ENCODE data around the gene PTPRB. TPM values are rescaled to one million over a fixed set of nuclear protein-coding genes. Genes with fewer than 3 reads are reported as not detected.

The PTPRB gene
- total RNA-seq, 1 donor from 2014 or later: 1.9 TPM

DNA sequence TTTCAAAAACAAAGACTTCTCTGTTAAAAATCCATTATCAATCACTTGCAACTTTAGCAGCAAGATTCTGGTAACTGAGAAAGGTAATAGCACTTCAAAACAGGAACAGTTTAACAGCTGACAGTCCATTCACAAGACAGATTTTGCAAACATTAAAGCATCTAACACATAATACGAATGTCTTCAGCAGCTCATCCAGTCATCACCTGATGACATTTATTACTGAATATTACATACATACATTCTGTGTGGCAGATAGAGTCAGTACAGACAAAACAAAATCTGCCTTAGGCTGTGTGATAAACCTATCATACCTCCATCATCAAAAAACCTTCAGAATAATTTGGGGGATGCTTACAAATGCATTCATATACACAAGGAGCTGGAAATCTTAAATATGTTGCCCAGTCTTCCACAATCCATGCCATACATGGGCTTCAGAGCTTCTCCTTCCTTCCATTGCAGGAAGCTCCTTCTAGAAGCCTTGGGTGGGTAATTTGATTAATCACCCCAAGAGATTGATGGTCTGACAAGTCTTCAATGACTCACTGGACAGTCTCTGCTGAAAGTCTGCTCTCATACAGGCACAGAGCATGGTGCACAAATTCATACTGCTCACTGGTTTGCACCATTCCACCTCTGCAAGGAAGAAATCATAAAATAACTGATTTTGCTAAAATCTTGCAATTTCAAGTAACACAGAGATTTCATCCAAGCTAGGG lies 1.6 kb upstream of the PTPRB start:
- no peak for DNase-seq (ENCODE audit: low spot score in 2 of 2, unreplicated experiment in 2 of 2)
- peaks cover 3% of the 10 kb centered on the region for H3K27me3 Mint-ChIP-seq (ENCODE audit: low read depth)
- H3K4me1 Mint-ChIP-seq: peaks cover 5% of the 10 kb centered on the region
- TF ChIP-seq, protein P1, sequence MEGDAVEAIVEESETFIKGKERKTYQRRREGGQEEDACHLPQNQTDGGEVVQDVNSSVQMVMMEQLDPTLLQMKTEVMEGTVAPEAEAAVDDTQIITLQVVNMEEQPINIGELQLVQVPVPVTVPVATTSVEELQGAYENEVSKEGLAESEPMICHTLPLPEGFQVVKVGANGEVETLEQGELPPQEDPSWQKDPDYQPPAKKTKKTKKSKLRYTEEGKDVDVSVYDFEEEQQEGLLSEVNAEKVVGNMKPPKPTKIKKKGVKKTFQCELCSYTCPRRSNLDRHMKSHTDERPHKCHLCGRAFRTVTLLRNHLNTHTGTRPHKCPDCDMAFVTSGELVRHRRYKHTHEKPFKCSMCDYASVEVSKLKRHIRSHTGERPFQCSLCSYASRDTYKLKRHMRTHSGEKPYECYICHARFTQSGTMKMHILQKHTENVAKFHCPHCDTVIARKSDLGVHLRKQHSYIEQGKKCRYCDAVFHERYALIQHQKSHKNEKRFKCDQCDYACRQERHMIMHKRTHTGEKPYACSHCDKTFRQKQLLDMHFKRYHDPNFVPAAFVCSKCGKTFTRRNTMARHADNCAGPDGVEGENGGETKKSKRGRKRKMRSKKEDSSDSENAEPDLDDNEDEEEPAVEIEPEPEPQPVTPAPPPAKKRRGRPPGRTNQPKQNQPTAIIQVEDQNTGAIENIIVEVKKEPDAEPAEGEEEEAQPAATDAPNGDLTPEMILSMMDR (IDR thresholded peaks at IDR 0.05; ENCODE audit: unreplicated experiment): no peak
- H3K36me3 Mint-ChIP-seq: no peaks in the 10 kb centered on the region
- H3K4me3 Mint-ChIP-seq: no peak overlapping the region
- no peaks in the 10 kb centered on the region for H3K9me3 Mint-ChIP-seq
- no peak overlapping the region for H3K27ac Mint-ChIP-seq

DNA sequence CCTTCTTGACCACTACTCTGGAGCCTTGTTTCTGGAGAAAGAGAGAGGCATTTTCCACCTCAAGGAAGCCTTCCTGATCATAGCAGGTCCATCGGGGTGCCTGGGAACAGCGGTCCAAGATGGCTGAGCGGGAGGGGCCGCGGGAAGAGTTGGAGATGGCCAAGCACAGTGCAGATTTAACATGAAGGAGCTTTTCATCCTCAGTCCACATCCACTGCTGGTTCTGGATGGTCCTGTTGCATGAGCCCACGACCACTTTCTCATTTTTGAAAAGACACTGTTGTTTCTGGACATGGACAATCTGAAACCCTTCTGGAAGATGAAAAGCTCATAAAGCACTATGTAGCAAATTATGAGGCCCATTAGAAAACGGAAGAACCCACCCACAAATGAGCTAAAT lies 1.5 kb downstream of the PTPRB start:
- DNase-seq (ENCODE audit: low spot score in 2 of 2, unreplicated experiment in 2 of 2): no peak
- H3K9me3 Mint-ChIP-seq: no peaks in the 10 kb centered on the region
- H3K36me3 Mint-ChIP-seq: no peaks in the 10 kb centered on the region
- H3K4me3 Mint-ChIP-seq: no peak overlapping the region
- peaks cover 5% of the 10 kb centered on the region for H3K4me1 Mint-ChIP-seq
- TF ChIP-seq, protein P1 (IDR thresholded peaks at IDR 0.05; ENCODE audit: unreplicated experiment): no peak
- H3K27me3 Mint-ChIP-seq (ENCODE audit: low read depth): peaks cover 3% of the 10 kb centered on the region
- no peak overlapping the region for H3K27ac Mint-ChIP-seq

DNA sequence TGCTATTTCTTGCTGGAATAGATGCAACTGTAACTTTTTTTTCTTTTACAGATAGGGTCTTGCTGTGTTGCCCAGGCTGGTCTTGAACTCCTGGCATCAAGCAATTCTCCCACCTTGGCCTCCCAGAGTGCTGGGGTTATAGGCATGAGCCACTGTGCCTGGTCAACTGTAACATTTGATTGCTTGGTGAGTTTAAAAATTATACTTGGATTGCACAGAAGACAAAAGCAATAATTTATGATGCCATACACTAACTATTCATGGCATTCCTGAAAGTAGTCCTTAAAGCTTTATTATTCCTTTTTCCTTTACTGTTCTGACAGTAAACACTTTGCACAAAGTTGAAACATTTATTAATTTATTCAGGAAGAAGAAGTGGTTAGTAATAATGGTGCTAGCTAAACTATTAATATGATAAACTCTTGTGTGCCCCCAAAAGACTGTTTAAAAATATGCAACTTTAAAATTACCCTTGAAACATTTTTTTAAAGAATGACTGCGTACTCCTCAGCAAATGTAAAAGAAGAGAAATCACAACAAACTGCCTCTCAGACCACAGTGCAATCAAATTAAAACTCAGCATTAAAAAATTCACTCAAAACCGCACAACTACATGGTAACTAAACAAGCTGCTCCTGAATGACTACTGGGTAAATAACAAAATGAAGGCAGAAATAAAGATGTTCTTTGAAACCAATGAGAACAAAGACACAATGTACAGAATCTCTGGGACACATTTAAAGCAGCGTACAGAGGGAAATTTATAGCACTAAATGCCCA lies 8.3 kb downstream of the PTPRB start:
- Mint-ChIP-seq H3K4me3 (no peak overlapping the region), H3K36me3 (no peaks in the 10 kb centered on the region), H3K9me3 (peaks cover 12% of the 10 kb centered on the region), H3K4me1 (no peaks in the 10 kb centered on the region), H3K27me3 (ENCODE audit: low read depth) (peaks cover 9% of the 10 kb centered on the region), H3K27ac (no peak overlapping the region)
- DNase-seq (ENCODE audit: low spot score in 2 of 2, unreplicated experiment in 2 of 2): no peak
- TF ChIP-seq, protein P1 (IDR thresholded peaks at IDR 0.05; ENCODE audit: unreplicated experiment): no peak

DNA sequence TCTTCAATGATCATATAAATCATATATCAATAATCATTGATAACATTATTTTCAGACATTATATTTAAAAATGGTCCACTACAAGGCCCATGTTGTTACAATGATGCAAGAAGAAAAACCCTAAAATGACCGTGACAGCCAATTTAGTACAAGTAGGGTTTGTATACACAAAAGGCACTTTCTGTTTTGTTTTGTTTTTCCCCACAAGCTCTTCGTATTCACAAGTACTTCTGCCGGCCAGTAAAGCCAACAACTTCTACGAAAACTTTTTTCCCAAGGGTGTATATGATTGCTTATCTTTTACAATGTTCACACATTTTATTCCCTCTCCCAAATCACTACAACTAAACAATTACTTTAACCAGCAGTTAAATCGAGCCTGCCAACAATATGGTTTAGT lies 9.6 kb downstream of the PTPRB start:
- TF ChIP-seq, protein P1 (IDR thresholded peaks at IDR 0.05; ENCODE audit: unreplicated experiment): no peak
- no peak for DNase-seq (ENCODE audit: low spot score in 2 of 2, unreplicated experiment in 2 of 2)
- Mint-ChIP-seq H3K27ac (no peak overlapping the region), H3K27me3 (ENCODE audit: low read depth) (peaks cover 20% of the 10 kb centered on the region), H3K9me3 (peaks cover 12% of the 10 kb centered on the region), H3K36me3 (no peaks in the 10 kb centered on the region), H3K4me1 (no peaks in the 10 kb centered on the region), H3K4me3 (no peak overlapping the region)

DNA sequence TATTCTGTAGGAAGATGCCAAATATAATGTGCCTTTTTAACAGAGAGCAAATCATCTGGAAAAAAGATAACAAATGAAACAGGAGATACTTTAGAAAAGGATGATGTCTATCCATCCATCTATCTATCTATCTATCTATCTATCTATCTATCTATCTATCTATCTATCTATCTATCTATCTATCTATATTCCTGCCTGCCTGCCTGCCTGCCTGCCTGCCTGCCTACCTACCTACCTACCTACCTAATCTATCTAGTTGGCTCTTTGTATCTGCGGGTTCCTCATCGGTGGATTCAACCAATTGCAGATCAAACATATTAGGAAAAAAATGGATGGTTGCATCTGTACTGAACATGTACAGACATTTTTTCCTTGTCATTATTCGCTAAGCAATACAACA lies 11.0 kb downstream of the PTPRB start:
- Mint-ChIP-seq H3K9me3 (peaks cover 12% of the 10 kb centered on the region), H3K27me3 (ENCODE audit: low read depth) (peaks cover 26% of the 10 kb centered on the region), H3K4me3 (no peak overlapping the region), H3K4me1 (no peaks in the 10 kb centered on the region), H3K27ac (no peak overlapping the region), H3K36me3 (no peaks in the 10 kb centered on the region)
- no peak for DNase-seq (ENCODE audit: low spot score in 2 of 2, unreplicated experiment in 2 of 2)
- TF ChIP-seq, protein P1 (IDR thresholded peaks at IDR 0.05; ENCODE audit: unreplicated experiment): no peak
